Large intestine (tissue), 3 donors: Measurements from ENCODE around the gene TECPR1. TPM values are rescaled to one million over a fixed set of nuclear protein-coding genes. Genes with fewer than 3 reads are reported as not detected.

ENCODE experiments used
- DNase-seq, 2 donors: peaks; one replicate each; pipeline versions ENCODE4 v3.0.0 to v3.0.0-alpha.2; 2013
- H3K27ac ChIP-seq: one replicate; pipeline ENCODE4 v1.5.1; 2013; ENCODE audit warnings: low read length
- H3K27me3 ChIP-seq: 2 replicates; pipeline ENCODE4 v1.6.1; 2013; ENCODE audit warnings: low read length; ENCODE audit not compliant: control insufficient read depth, insufficient read depth
- H3K36me3 ChIP-seq: 2 replicates; pipeline ENCODE4 v1.6.1; 2013; ENCODE audit warnings: low read length; ENCODE audit not compliant: control insufficient read depth, insufficient read depth
- H3K4me1 ChIP-seq: one replicate; pipeline ENCODE4 v1.6.1; 2013; ENCODE audit warnings: low read length; ENCODE audit not compliant: control insufficient read depth, insufficient read depth
- H3K4me3 ChIP-seq: one replicate; pipeline ENCODE4 v1.5.1; 2013; ENCODE audit warnings: low read length
- H3K9me3 ChIP-seq: one replicate; pipeline ENCODE4 v1.6.1; 2013; ENCODE audit warnings: mild to moderate bottlenecking, low read depth, low read length, moderate library complexity; ENCODE audit not compliant: control insufficient read depth
- WGBS: methylation state at CpG from one replicate; pipeline ENCODE4 v1.1.5; 2013; ENCODE audit warnings: low lambda C conversion rate; ENCODE audit not compliant: insufficient coverage; 5-methylcytosine and 5-hydroxymethylcytosine counted together
- polyA plus RNA-seq: library from polyadenylated mRNA; unstranded; fragments of 120-200 nt; gene quantifications from one replicate; pipeline ENCODE4 v1.2.1, GENCODE V29; 2013

Gene TECPR1
- polyA plus RNA-seq, 1 donor, result 15.1 TPM

GRCh38 chr7:98229441-98229840, 22.6 kb downstream of the TECPR1 start:
- no peaks in the 10 kb centered on the region for H3K4me1 ChIP-seq
- no CpG with 5 or more reads among the region's 11 CpGs for WGBS
- no peaks in the 10 kb centered on the region for H3K27me3 ChIP-seq
- H3K9me3 ChIP-seq, result no peaks in the 10 kb centered on the region
- H3K27ac ChIP-seq, result no peak overlapping the region
- peaks cover 15% of the 10 kb centered on the region for H3K36me3 ChIP-seq
- no peak overlapping the region for H3K4me3 ChIP-seq
- no peak for DNase-seq

GRCh38 chr7:98228801-98229200, 23.2 kb downstream of the TECPR1 start:
- no peak for DNase-seq
- H3K27me3 ChIP-seq, result no peaks in the 10 kb centered on the region
- H3K4me1 ChIP-seq, result no peaks in the 10 kb centered on the region
- peaks cover 18% of the 10 kb centered on the region for H3K36me3 ChIP-seq
- no peaks in the 10 kb centered on the region for H3K9me3 ChIP-seq
- no peak overlapping the region for H3K27ac ChIP-seq
- no peak overlapping the region for H3K4me3 ChIP-seq
- WGBS, result no CpG with 5 or more reads among the region's 16 CpGs

- H3K4me3 ChIP-seq, result no peak overlapping the region
- H3K36me3 ChIP-seq, result peaks cover 17% of the 10 kb centered on the region
- no peaks in the 10 kb centered on the region for H3K9me3 ChIP-seq
- H3K4me1 ChIP-seq, result no peaks in the 10 kb centered on the region
- H3K27me3 ChIP-seq, result no peaks in the 10 kb centered on the region
- no peak overlapping the region for H3K27ac ChIP-seq
- WGBS, result 100% methylated on average over 2 of the region's 18 CpGs
- no peak for DNase-seq
Observed at GRCh38 chr7:98227939-98228338, 24.1 kb downstream of the TECPR1 start.

- Histone ChIP-seq H3K4me1 (no peaks in the 10 kb centered on the region), H3K36me3 (peaks cover 25% of the 10 kb centered on the region), H3K9me3 (no peaks in the 10 kb centered on the region), H3K27ac (no peak overlapping the region), H3K27me3 (no peaks in the 10 kb centered on the region), H3K4me3 (no peak overlapping the region)
- no CpG with 5 or more reads among the region's 16 CpGs for WGBS
- no peak for DNase-seq
Observed at GRCh38 chr7:98225913-98226614, 26.0 kb downstream of the TECPR1 start.

- Histone ChIP-seq H3K4me1 (no peaks in the 10 kb centered on the region), H3K36me3 (peaks cover 22% of the 10 kb centered on the region), H3K4me3 (no peak overlapping the region), H3K27ac (no peak overlapping the region), H3K27me3 (no peaks in the 10 kb centered on the region), H3K9me3 (no peaks in the 10 kb centered on the region)
- no peak for DNase-seq
- WGBS, result no CpG with 5 or more reads among the region's 21 CpGs
Observed at GRCh38 chr7:98224701-98225181, 27.3 kb downstream of the TECPR1 start.

- Histone ChIP-seq H3K4me3 (no peak overlapping the region), H3K4me1 (no peaks in the 10 kb centered on the region), H3K36me3 (peaks cover 22% of the 10 kb centered on the region), H3K27ac (no peak overlapping the region), H3K27me3 (no peaks in the 10 kb centered on the region), H3K9me3 (no peaks in the 10 kb centered on the region)
- WGBS, result no CpG with 5 or more reads among the region's 21 CpGs
- no peak for DNase-seq
Observed at GRCh38 chr7:98223898-98224700, 27.9 kb downstream of the TECPR1 start.

GRCh38 chr7:98223351-98223897, 28.6 kb downstream of the TECPR1 start:
- WGBS, result no CpG with 5 or more reads among the region's 15 CpGs
- Histone ChIP-seq H3K27ac (no peak overlapping the region), H3K4me1 (no peaks in the 10 kb centered on the region), H3K36me3 (peaks cover 22% of the 10 kb centered on the region), H3K9me3 (no peaks in the 10 kb centered on the region), H3K27me3 (no peaks in the 10 kb centered on the region), H3K4me3 (no peak overlapping the region)
- no peak for DNase-seq

GRCh38 chr7:98222533-98223195, 29.4 kb downstream of the TECPR1 start:
- whole genome bisulfite sequencing, result no CpG with 5 or more reads among the region's 30 CpGs
- no peak overlapping the region for H3K27ac ChIP-seq
- no peaks in the 10 kb centered on the region for H3K27me3 ChIP-seq
- H3K36me3 ChIP-seq, result peaks cover 22% of the 10 kb centered on the region
- H3K9me3 ChIP-seq, result no peaks in the 10 kb centered on the region
- H3K4me3 ChIP-seq, result no peak overlapping the region
- H3K4me1 ChIP-seq, result no peaks in the 10 kb centered on the region
- DNase-seq, result no peak

GRCh38 chr7:98221611-98222532, 30.2 kb downstream of the TECPR1 start:
- Histone ChIP-seq H3K9me3 (no peaks in the 10 kb centered on the region), H3K4me1 (no peaks in the 10 kb centered on the region), H3K27me3 (no peaks in the 10 kb centered on the region), H3K36me3 (peaks cover 24% of the 10 kb centered on the region), H3K4me3 (no peak overlapping the region), H3K27ac (no peak overlapping the region)
- DNase-seq, result no peak
- WGBS, result no CpG with 5 or more reads among the region's 34 CpGs
